A549 (cell line): ENCODE measurements around the gene IP6K3.

Experiments used
- CEBPB ChIP-seq, 2 experiments: fragments of >200 bp in 1 of 2; sonication (Bioruptor Twin) in 1 of 2; formaldehyde crosslinking in 1 of 2; IDR thresholded peaks; 2 replicates each; pipeline ENCODE4 v1.6.1; 2012 to 2016
- CTCF ChIP-seq: fragments of >200 bp; sonication (Bioruptor Twin); formaldehyde crosslinking; IDR thresholded peaks from 3 replicates; pipeline ENCODE4 v1.5.1; 2016
- EP300 ChIP-seq, 2 experiments: fragments of >200 bp; sonication (Bioruptor Twin); formaldehyde crosslinking; IDR thresholded peaks; 2 replicates in 1 of 2; 3 replicates in 1 of 2; pipeline ENCODE4 v1.6.1; 2016 to 2017
- FOSB ChIP-seq: fragments of 250-450 bp; sonication (Bioruptor Pico); IDR thresholded peaks from 2 replicates; pipeline ENCODE4 v1.5.0; 2020; ENCODE audit warnings: mild to moderate bottlenecking, moderate library complexity
- JUNB ChIP-seq: fragments of >200 bp; sonication (Bioruptor Twin); formaldehyde crosslinking; IDR thresholded peaks from 2 replicates; pipeline ENCODE4 v1.6.1; 2016
- MAFK ChIP-seq: fragments of 450-650 bp; IDR thresholded peaks from 2 replicates; pipeline ENCODE4 v1.6.1; 2014; ENCODE audit not compliant: partially characterized antibody
- POLR2A ChIP-seq: IDR thresholded peaks from 2 replicates; pipeline ENCODE4 v1.6.1; 2012; ENCODE audit warnings: mild to moderate bottlenecking, low read length
- RAD21 ChIP-seq, 2 experiments: fragments of >200 bp in 1 of 2; sonication (Bioruptor Twin) in 1 of 2; formaldehyde crosslinking in 1 of 2; IDR thresholded peaks in 1 of 2; conservative IDR thresholded peaks in 1 of 2; 2 replicates in 1 of 2; 3 replicates in 1 of 2; pipeline ENCODE4 v1.6.1; 2012 to 2018; ENCODE audit warnings: inconsistent platforms in 1 of 2
- RFX5 ChIP-seq: fragments of 450-650 bp; IDR thresholded peaks from 2 replicates; pipeline ENCODE4 v1.7.1; 2014; ENCODE audit warnings: antibody characterized with exemption, mild to moderate bottlenecking, moderate library complexity
- SREBF2 ChIP-seq: fragments of 450-650 bp; IDR thresholded peaks from 2 replicates; pipeline ENCODE4 v1.6.1; 2014; ENCODE audit warnings: mild to moderate bottlenecking, moderate library complexity
- ZFP36 ChIP-seq: fragments of 450-650 bp; IDR thresholded peaks from 2 replicates; pipeline ENCODE4 v1.6.1; 2014; ENCODE audit warnings: borderline replicate concordance; ENCODE audit not compliant: partially characterized antibody
- ZNF302 ChIP-seq: fragments of 250-450 bp; sonication (Bioruptor Pico); IDR thresholded peaks from 2 replicates; pipeline ENCODE4 v1.9.0; 2021; ENCODE audit warnings: inconsistent platforms, mild to moderate bottlenecking, moderate library complexity
- TF ChIP-seq, protein P1 (sequence below): IDR thresholded peaks from 2 replicates; pipeline ENCODE4 v1.6.1; 2012

- TF ChIP-seq CEBPB (IDR thresholded peaks at IDR 0.05) (no peak), FOSB (no peak), POLR2A (no peak), CTCF (no peak), ZNF302 (CRISPR knock-in tag) (no peak), RAD21 (conservative IDR thresholded peaks at IDR 0.05 in 1 of 2, IDR thresholded peaks at IDR 0.05 in 1 of 2) (no peak), RFX5 (no peak), EP300 (IDR thresholded peaks at IDR 0.05) (no peak), SREBF2 (no peak), JUNB (no peak), ZFP36 (no peak), MAFK (no peak)
- TF ChIP-seq, protein P1, sequence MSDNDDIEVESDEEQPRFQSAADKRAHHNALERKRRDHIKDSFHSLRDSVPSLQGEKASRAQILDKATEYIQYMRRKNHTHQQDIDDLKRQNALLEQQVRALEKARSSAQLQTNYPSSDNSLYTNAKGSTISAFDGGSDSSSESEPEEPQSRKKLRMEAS, result no peak
Measured at GRCh38 chr6:33677143-33677660, 69.5 kb downstream of the IP6K3 start.
